IMR-90 (cell line): ENCODE results near the gene DNAJC5G. TPM values are rescaled to one million over a fixed set of nuclear protein-coding genes. Genes with fewer than 3 reads are reported as not detected.

Experiments
- ATAC-seq: fragments of 200-7000 bp; cut with Tn5 transposase; 2 replicates; pipeline ENCODE4 v1.9.1; 2020; ENCODE audit warnings: low read depth, mild to moderate bottlenecking, moderate library complexity
- BruUV-seq: library from RNA; stranded (reverse); fragments of 400-500 nt; replicated peaks from 2 replicates; lab custom pipeline; 2021; lab: Mats Ljungman, UMichigan
- CTCF ChIA-PET: fragments of 300-600 bp; formaldehyde crosslinking; extraction: SDS; loops from one replicate; lab custom pipeline; 2021; ENCODE audit warnings: antibody characterized with exemption; lab: Yijun Ruan, JAX
- POLR2A ChIA-PET: fragments of 300-600 bp; sonication (Branson Sonifier 250); formaldehyde crosslinking; loops from one replicate; lab custom pipeline; 2022; ENCODE audit warnings: antibody characterized with exemption; ENCODE audit not compliant: unreplicated experiment; lab: Charles Lee
- DNase-seq: peaks from one replicate; pipeline ENCODE4 v3.0.0; 2013
- H2AFZ ChIP-seq: replicated peaks from 2 replicates; pipeline ENCODE3; 2013; ENCODE audit warnings: low read length, mild to moderate bottlenecking; ENCODE audit not compliant: poor library complexity
- H2AK5ac ChIP-seq: 2 replicates; pipeline ENCODE4 v1.6.1; 2013; ENCODE audit warnings: low read depth, low read length, inconsistent platforms
- H2AK9ac ChIP-seq: replicated peaks from 2 replicates; pipeline ENCODE3; 2013; ENCODE audit warnings: mild to moderate bottlenecking, low read depth, low read length, moderate library complexity; ENCODE audit not compliant: poor library complexity
- H2BK120ac ChIP-seq: 2 replicates; pipeline ENCODE4 v1.6.1; 2013; ENCODE audit warnings: low read depth, low read length, inconsistent platforms
- H2BK15ac ChIP-seq: 3 replicates; pipeline ENCODE4 v1.6.1; 2013; ENCODE audit warnings: low read depth, low read length, inconsistent platforms
- H2BK20ac ChIP-seq: 2 replicates; pipeline ENCODE4 v1.6.1; 2013; ENCODE audit warnings: low read depth, mild to moderate bottlenecking, inconsistent platforms, low read length, moderate library complexity
- H2BK5ac ChIP-seq: 2 replicates; pipeline ENCODE4 v1.6.1; 2013; ENCODE audit warnings: mild to moderate bottlenecking, low read depth, low read length, inconsistent platforms; ENCODE audit not compliant: poor library complexity, severe bottlenecking
- H3K14ac ChIP-seq: replicated peaks from 2 replicates; pipeline ENCODE4 v1.6.1; 2013; ENCODE audit warnings: low read depth, low read length, inconsistent platforms
- H3K18ac ChIP-seq: 2 replicates; pipeline ENCODE4 v1.6.1; 2013; ENCODE audit warnings: low read depth, low read length, control low read depth
- H3K23ac ChIP-seq: 2 replicates; pipeline ENCODE4 v1.6.1; 2013; ENCODE audit warnings: low read depth, low read length, inconsistent platforms
- H3K27ac ChIP-seq: 2 replicates; pipeline ENCODE4 v1.5.1; 2013; ENCODE audit warnings: mild to moderate bottlenecking, control low read depth, low read length; ENCODE audit not compliant: insufficient read depth
- H3K27me3 ChIP-seq: 2 replicates; pipeline ENCODE4 v1.6.1; 2013; ENCODE audit warnings: low read length; ENCODE audit not compliant: control insufficient read depth, insufficient read depth
- H3K36me3 ChIP-seq: 2 replicates; pipeline ENCODE4 v1.6.1; 2013; ENCODE audit warnings: low read length, mixed read lengths; ENCODE audit not compliant: control insufficient read depth, insufficient read depth
- H3K4ac ChIP-seq: 2 replicates; pipeline ENCODE4 v1.6.1; 2013; ENCODE audit warnings: low read depth, low read length, inconsistent platforms
- H3K4me1 ChIP-seq: 2 replicates; pipeline ENCODE4 v1.6.1; 2013; ENCODE audit warnings: low read length, mixed read lengths; ENCODE audit not compliant: control insufficient read depth, insufficient read depth
- H3K4me2 ChIP-seq: 2 replicates; pipeline ENCODE4 v1.6.1; 2013; ENCODE audit warnings: low read depth, mild to moderate bottlenecking, control low read depth, low read length, moderate library complexity
- H3K4me3 ChIP-seq: 2 replicates; pipeline ENCODE4 v1.5.1; 2013; ENCODE audit warnings: low read depth, mild to moderate bottlenecking, control low read depth, low read length, moderate library complexity; ENCODE audit not compliant: insufficient read depth
- H3K56ac ChIP-seq: 2 replicates; pipeline ENCODE4 v1.6.1; 2013; ENCODE audit warnings: low read length, inconsistent platforms; ENCODE audit not compliant: insufficient read depth; ENCODE audit errors: extremely low read depth
- H3K79me1 ChIP-seq, 2 experiments: 2 replicates each; pipeline ENCODE4 v1.6.1; 2013; ENCODE audit warnings: low read length in 2 of 2, inconsistent platforms in 1 of 2, low read depth in 1 of 2
- H3K9ac ChIP-seq: 2 replicates; pipeline ENCODE4 v1.6.1; 2013; ENCODE audit warnings: low read depth, low read length, control low read depth
- H3K9me1 ChIP-seq: 2 replicates; pipeline ENCODE4 v1.6.1; 2013; ENCODE audit warnings: low read length, inconsistent platforms; ENCODE audit not compliant: insufficient read depth
- H3K9me3 ChIP-seq: 2 replicates; pipeline ENCODE4 v1.6.1; 2013; ENCODE audit warnings: low read length; ENCODE audit not compliant: control insufficient read depth, insufficient read depth
- H4K20me1 ChIP-seq: 2 replicates; pipeline ENCODE4 v1.6.1; 2013; ENCODE audit warnings: low read length, inconsistent platforms; ENCODE audit not compliant: insufficient read depth
- H4K5ac ChIP-seq: 2 replicates; pipeline ENCODE4 v1.6.1; 2013; ENCODE audit warnings: mild to moderate bottlenecking, low read depth, low read length, control low read depth
- H4K8ac ChIP-seq, 2 experiments: 2 replicates each; pipeline ENCODE4 v1.6.1; 2013; ENCODE audit warnings: low read depth in 2 of 2, low read length in 2 of 2, control low read depth in 1 of 2, inconsistent platforms in 1 of 2
- H4K91ac ChIP-seq: 2 replicates; pipeline ENCODE4 v1.6.1; 2013; ENCODE audit warnings: low read depth, low read length, inconsistent platforms; ENCODE audit not compliant: insufficient read depth
- BHLHE40 ChIP-seq: fragments of 150-350 bp; IDR thresholded peaks from 2 replicates; pipeline ENCODE4 v1.6.1; 2016; ENCODE audit warnings: mild to moderate bottlenecking, low read depth, low read length
- CEBPB ChIP-seq: IDR thresholded peaks from 2 replicates; pipeline ENCODE4 v1.6.1; 2012; ENCODE audit warnings: low read depth, low read length, improper control_type of control experiment
- CHD1 ChIP-seq: IDR thresholded peaks from 2 replicates; pipeline ENCODE4 v1.6.1; 2012; ENCODE audit warnings: low read depth, low read length, improper control_type of control experiment
- FOS ChIP-seq: fragments of 150-350 bp; IDR thresholded peaks from 2 replicates; pipeline ENCODE4 v1.6.1; 2016; ENCODE audit warnings: low read depth, low read length
- MAFK ChIP-seq: IDR thresholded peaks from 2 replicates; pipeline ENCODE4 v1.6.1; 2012; ENCODE audit warnings: low read depth, low read length, improper control_type of control experiment
- MXI1 ChIP-seq: IDR thresholded peaks from 2 replicates; pipeline ENCODE4 v1.6.1; 2012; ENCODE audit warnings: low read depth, mild to moderate bottlenecking, low read length, moderate library complexity, borderline replicate concordance
- NFE2L2 ChIP-seq: fragments of 150-350 bp; IDR thresholded peaks from 2 replicates; pipeline ENCODE4 v1.6.1; 2016; ENCODE audit warnings: low read depth, mild to moderate bottlenecking, low read length
- POLR2A ChIP-seq: IDR thresholded peaks from 2 replicates; pipeline ENCODE4 v1.6.1; 2012; ENCODE audit warnings: mild to moderate bottlenecking, low read depth, low read length
- RAD21 ChIP-seq: IDR thresholded peaks from 2 replicates; pipeline ENCODE4 v1.6.1; 2012; ENCODE audit warnings: low read length, improper control_type of control experiment
- RCOR1 ChIP-seq: IDR thresholded peaks from 2 replicates; pipeline ENCODE4 v1.6.1; 2012; ENCODE audit warnings: mild to moderate bottlenecking, low read length, improper control_type of control experiment; ENCODE audit not compliant: insufficient replicate concordance
- RFX5 ChIP-seq: IDR thresholded peaks from 2 replicates; pipeline ENCODE4 v1.8.0; 2012; ENCODE audit warnings: low read depth, mild to moderate bottlenecking, low read length, moderate library complexity
- WGBS, 2 experiments: methylation state at CpG; one replicate each; pipeline versions ENCODE4 v1.1.5 to v1.1.7; 2013; ENCODE audit warnings: missing lambda C conversion rate in 2 of 2; ENCODE audit not compliant: insufficient read length in 1 of 2; ENCODE audit errors: extremely low coverage in 2 of 2; 5-methylcytosine and 5-hydroxymethylcytosine counted together
- dilution Hi-C: fragments of 300-500 bp; cut with HindIII; formaldehyde crosslinking; loops from one replicate; pipeline ENCODE4 v1.14.3; 2018; ENCODE audit warnings: low sequenced_read_pairs; ENCODE audit not compliant: unreplicated experiment
- in situ Hi-C: fragments of 300-500 bp; cut with MboI; formaldehyde crosslinking; loops from 3 replicates; pipeline ENCODE4 v1.14.3; 2019; ENCODE audit warnings: low sequenced_read_pairs, inconsistent platforms, mixed read lengths
- intact Hi-C: fragments of 100-400 bp; cut with micrococcal nuclease; formaldehyde crosslinking; loops from 2 replicates; pipeline ENCODE4 v1.10.0; 2022
- polyA plus RNA-seq, 3 experiments: library from polyadenylated mRNA; depleted of rRNA; stranded (reverse); fragments of >200 nt; gene quantifications; 2 replicates each; pipeline ENCODE4 v1.2.3, GENCODE V29; 2012; ENCODE audit warnings: low replicate concordance in 1 of 3
- total RNA-seq: library from RNA; depleted of rRNA; stranded (reverse); fragments of >200 nt; gene quantifications from 2 replicates; pipeline ENCODE4 v1.2.3, GENCODE V29; 2012
- TF ChIP-seq, protein P1 (sequence below): fragments of 150-350 bp; IDR thresholded peaks from 2 replicates; pipeline ENCODE4 v1.6.1; 2016; ENCODE audit warnings: low read depth, mild to moderate bottlenecking, low read length, moderate library complexity, borderline replicate concordance
- TF ChIP-seq, protein P2 (sequence below): fragments of 150-350 bp; IDR thresholded peaks from 2 replicates; pipeline ENCODE4 v1.6.1; 2017; ENCODE audit warnings: mild to moderate bottlenecking, antibody characterized with exemption, low read length, low read depth
- TF ChIP-seq, protein P3 (sequence below): conservative IDR thresholded peaks from 2 replicates; pipeline ENCODE4 v1.5.1; 2012; ENCODE audit warnings: mild to moderate bottlenecking, low read depth, low read length, improper control_type of control experiment

Gene DNAJC5G
- total and polyA plus RNA-seq, 2 of the 4 experiments (the other 2 are of a cell fraction): not detected

DNA sequence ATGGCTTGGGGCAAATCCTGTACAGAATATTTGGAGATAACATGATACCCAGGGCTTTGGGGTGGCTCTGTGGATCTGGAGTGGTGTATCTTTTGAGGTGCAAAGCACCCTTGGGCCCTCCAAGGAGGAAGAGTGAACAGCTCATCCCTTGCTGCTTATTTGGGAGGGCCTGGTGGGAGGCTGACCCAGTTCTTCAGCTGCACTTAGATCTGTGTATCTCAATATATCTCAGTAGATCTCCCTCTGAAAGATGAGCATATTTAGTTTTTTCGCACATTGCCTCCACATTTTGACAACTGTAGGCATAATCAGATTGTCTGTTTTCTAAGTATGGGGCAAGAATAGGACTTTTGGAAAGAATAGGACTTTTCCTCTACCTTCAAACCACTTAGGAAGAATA lies 9.8 kb downstream of the DNAJC5G start:
- H3K18ac ChIP-seq: no peak overlapping the region
- intact Hi-C loops: no loop called here
- H3K4me2 ChIP-seq: no peak overlapping the region
- no peak for ATAC-seq
- in situ Hi-C loops: loop anchor here (5.0 kb wide), 1 partner anchor 188 kb away; no protein-coding TSS in a partner anchor
- H2AK9ac ChIP-seq: no peak overlapping the region
- no peak overlapping the region for H3K56ac ChIP-seq
- H3K9me3 ChIP-seq: no peaks in the 10 kb centered on the region
- H4K20me1 ChIP-seq: no peaks in the 10 kb centered on the region
- no peak overlapping the region for H2BK120ac ChIP-seq
- H3K4me3 ChIP-seq: no peak overlapping the region
- no peak overlapping the region for H3K9ac ChIP-seq
- ChIA-PET CTCF (no interaction called here), POLR2A (no interaction called here)
- peaks cover 23% of the 10 kb centered on the region for H3K4me1 ChIP-seq
- no peak overlapping the region for H4K8ac ChIP-seq
- H3K36me3 ChIP-seq: no peaks in the 10 kb centered on the region
- H3K27ac ChIP-seq: no peak overlapping the region
- H3K14ac ChIP-seq: no peak overlapping the region
- H3K4ac ChIP-seq: no peak overlapping the region
- no peak overlapping the region for H4K91ac ChIP-seq
- no peak overlapping the region for H2AFZ ChIP-seq
- no peak overlapping the region for H2BK20ac ChIP-seq
- H3K27me3 ChIP-seq: peaks cover 10% of the 10 kb centered on the region; the same call in 1 of the 2 replicates
- H4K5ac ChIP-seq: no peak overlapping the region
- H2BK5ac ChIP-seq: no peak overlapping the region
- no peak overlapping the region for H2BK15ac ChIP-seq
- H2AK5ac ChIP-seq: no peak overlapping the region
- no CpG with 5 or more reads among the region's 1 CpG for WGBS, 2 experiments
- H3K79me1 ChIP-seq: no peaks in the 10 kb centered on the region
- no peak for DNase-seq
- peaks cover 17% of the 10 kb centered on the region for H3K9me1 ChIP-seq
- dilution Hi-C loops: no loop called here
- BruUV-seq: no TSS peak
- H3K23ac ChIP-seq: no peak overlapping the region
- TF ChIP-seq CHD1 (no peak), RAD21 (no peak), RCOR1 (no peak), MAFK (no peak), FOS (no peak), RFX5 (no peak), BHLHE40 (no peak), CEBPB (no peak), MXI1 (no peak), POLR2A (no peak), NFE2L2 (no peak)
- TF ChIP-seq, protein P1, sequence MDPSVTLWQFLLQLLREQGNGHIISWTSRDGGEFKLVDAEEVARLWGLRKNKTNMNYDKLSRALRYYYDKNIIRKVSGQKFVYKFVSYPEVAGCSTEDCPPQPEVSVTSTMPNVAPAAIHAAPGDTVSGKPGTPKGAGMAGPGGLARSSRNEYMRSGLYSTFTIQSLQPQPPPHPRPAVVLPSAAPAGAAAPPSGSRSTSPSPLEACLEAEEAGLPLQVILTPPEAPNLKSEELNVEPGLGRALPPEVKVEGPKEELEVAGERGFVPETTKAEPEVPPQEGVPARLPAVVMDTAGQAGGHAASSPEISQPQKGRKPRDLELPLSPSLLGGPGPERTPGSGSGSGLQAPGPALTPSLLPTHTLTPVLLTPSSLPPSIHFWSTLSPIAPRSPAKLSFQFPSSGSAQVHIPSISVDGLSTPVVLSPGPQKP: no peak
- TF ChIP-seq, protein P2, sequence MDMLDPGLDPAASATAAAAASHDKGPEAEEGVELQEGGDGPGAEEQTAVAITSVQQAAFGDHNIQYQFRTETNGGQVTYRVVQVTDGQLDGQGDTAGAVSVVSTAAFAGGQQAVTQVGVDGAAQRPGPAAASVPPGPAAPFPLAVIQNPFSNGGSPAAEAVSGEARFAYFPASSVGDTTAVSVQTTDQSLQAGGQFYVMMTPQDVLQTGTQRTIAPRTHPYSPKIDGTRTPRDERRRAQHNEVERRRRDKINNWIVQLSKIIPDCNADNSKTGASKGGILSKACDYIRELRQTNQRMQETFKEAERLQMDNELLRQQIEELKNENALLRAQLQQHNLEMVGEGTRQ: no peak
- TF ChIP-seq, protein P3, sequence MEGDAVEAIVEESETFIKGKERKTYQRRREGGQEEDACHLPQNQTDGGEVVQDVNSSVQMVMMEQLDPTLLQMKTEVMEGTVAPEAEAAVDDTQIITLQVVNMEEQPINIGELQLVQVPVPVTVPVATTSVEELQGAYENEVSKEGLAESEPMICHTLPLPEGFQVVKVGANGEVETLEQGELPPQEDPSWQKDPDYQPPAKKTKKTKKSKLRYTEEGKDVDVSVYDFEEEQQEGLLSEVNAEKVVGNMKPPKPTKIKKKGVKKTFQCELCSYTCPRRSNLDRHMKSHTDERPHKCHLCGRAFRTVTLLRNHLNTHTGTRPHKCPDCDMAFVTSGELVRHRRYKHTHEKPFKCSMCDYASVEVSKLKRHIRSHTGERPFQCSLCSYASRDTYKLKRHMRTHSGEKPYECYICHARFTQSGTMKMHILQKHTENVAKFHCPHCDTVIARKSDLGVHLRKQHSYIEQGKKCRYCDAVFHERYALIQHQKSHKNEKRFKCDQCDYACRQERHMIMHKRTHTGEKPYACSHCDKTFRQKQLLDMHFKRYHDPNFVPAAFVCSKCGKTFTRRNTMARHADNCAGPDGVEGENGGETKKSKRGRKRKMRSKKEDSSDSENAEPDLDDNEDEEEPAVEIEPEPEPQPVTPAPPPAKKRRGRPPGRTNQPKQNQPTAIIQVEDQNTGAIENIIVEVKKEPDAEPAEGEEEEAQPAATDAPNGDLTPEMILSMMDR: no peak
